HCT116 (cell line): ENCODE data around the gene ADGRD1. TPM values are rescaled to one million over a fixed set of nuclear protein-coding genes. Genes with fewer than 3 reads are reported as not detected.

Source experiments
- ATAC-seq: fragments of 200-7000 bp; cut with Tn5 transposase; 2 replicates; pipeline ENCODE4 v1.9.1; 2020; ENCODE audit warnings: mild to moderate bottlenecking, moderate library complexity
- BruUV-seq: library from RNA; stranded (reverse); fragments of 400-500 nt; replicated peaks from 2 replicates; lab custom pipeline; 2021; lab: Mats Ljungman, UMichigan
- CTCF ChIA-PET: fragments of 300-600 bp; sonication (Branson Sonifier 250); formaldehyde crosslinking; loops from one replicate; lab custom pipeline; 2021; ENCODE audit warnings: antibody characterized with exemption; lab: Charles Lee
- POLR2A ChIA-PET: fragments of 300-600, 350-600 bp; sonication (Branson Sonifier 250); formaldehyde crosslinking; loops from one replicate; lab custom pipeline; 2021; ENCODE audit warnings: antibody characterized with exemption; lab: Charles Lee
- RAD21 ChIA-PET, 2 experiments: fragments of 300-600 bp; sonication (Branson Sonifier 250); formaldehyde crosslinking; loops; one replicate each; lab custom pipeline; 2023; ENCODE audit warnings: low total read pairs in 2 of 2; ENCODE audit not compliant: uncharacterized antibody in 2 of 2, unreplicated experiment in 2 of 2, low non-redundant PET in 1 of 2; lab: Charles Lee
- DNase-seq: peaks from one replicate; pipeline ENCODE4 v3.0.0-alpha.2; 2010; ENCODE audit warnings: low read depth, low spot score
- H2AFZ ChIP-seq: fragments of 200-600 bp; shearing (Covaris generic), sonication (generic); 2 replicates; pipeline ENCODE4 v1.6.1; 2017; ENCODE audit warnings: low read depth, mixed run types, mixed read lengths, antibody characterized with exemption, low read length; ENCODE audit not compliant: poor library complexity, severe bottlenecking
- H3K27ac ChIP-seq: 2 replicates; pipeline ENCODE4 v1.5.1; 2012; ENCODE audit warnings: low read depth, low read length
- H3K27me3 ChIP-seq: fragments of 200-600 bp; sonication (generic); 2 replicates; pipeline ENCODE4 v1.6.1; 2016; ENCODE audit warnings: mixed run types, low read length, mixed read lengths; ENCODE audit not compliant: insufficient read depth
- H3K36me3 ChIP-seq, 2 experiments: fragments of 200-500 bp in 1 of 2; fragments of 200-600 bp in 1 of 2; sonication (Bioruptor generic) in 1 of 2; sonication (generic) in 1 of 2; 2 replicates each; pipeline versions ENCODE4 v1.5.1 to v1.6.1; 2014 to 2016; ENCODE audit warnings: low read length in 2 of 2, inconsistent platforms in 1 of 2, mixed read lengths in 1 of 2, mixed run types in 1 of 2; ENCODE audit not compliant: insufficient read depth in 2 of 2, control insufficient read depth in 1 of 2
- H3K4me1 ChIP-seq, 2 experiments: fragments of 200-600 bp in 1 of 2; sonication (generic) in 1 of 2; 2 replicates each; pipeline versions ENCODE4 v1.5.1 to v1.6.1; 2012 to 2017; ENCODE audit warnings: low read length in 2 of 2, inconsistent platforms in 1 of 2, mild to moderate bottlenecking in 1 of 2, mixed read lengths in 1 of 2, mixed run types in 1 of 2, moderate library complexity in 1 of 2; ENCODE audit not compliant: insufficient read depth in 2 of 2, control insufficient read depth in 1 of 2
- H3K4me2 ChIP-seq: fragments of 200-600 bp; sonication (generic); 2 replicates; pipeline ENCODE4 v1.6.1; 2017; ENCODE audit warnings: mixed run types, low read length, mixed read lengths
- H3K4me3 ChIP-seq, 2 experiments: fragments of 200-600 bp in 1 of 2; sonication (generic) in 1 of 2; replicated peaks in 1 of 2; 2 replicates each; pipeline ENCODE4 v1.5.1; 2011 to 2016; ENCODE audit warnings: low read length in 2 of 2, control low read depth in 1 of 2, low read depth in 1 of 2, mild to moderate bottlenecking in 1 of 2, mixed read lengths in 1 of 2, mixed run types in 1 of 2
- H3K79me2 ChIP-seq: fragments of 200-600 bp; sonication (generic); 2 replicates; pipeline ENCODE4 v1.6.1; 2017; ENCODE audit warnings: mild to moderate bottlenecking, mixed run types, low read length, moderate library complexity, mixed read lengths; ENCODE audit not compliant: insufficient read depth
- H3K9ac ChIP-seq: fragments of 200-600 bp; sonication (generic); 2 replicates; pipeline ENCODE4 v1.6.1; 2016; ENCODE audit warnings: low read length, mixed read lengths
- H3K9me2 ChIP-seq: fragments of 200-600 bp; sonication (generic), shearing (Covaris generic); 2 replicates; pipeline ENCODE4 v1.6.1; 2017; ENCODE audit warnings: mixed run types, mild to moderate bottlenecking, moderate library complexity; ENCODE audit not compliant: insufficient read depth
- H3K9me3 ChIP-seq, 2 experiments: fragments of 200-500 bp in 1 of 2; fragments of 200-600 bp in 1 of 2; sonication (Bioruptor generic) in 1 of 2; sonication (generic) in 1 of 2; 2 replicates each; pipeline ENCODE4 v1.6.1; 2014 to 2017; ENCODE audit warnings: low read length in 2 of 2, mixed read lengths in 2 of 2, inconsistent platforms in 1 of 2, low read depth in 1 of 2, mild to moderate bottlenecking in 1 of 2, mixed run types in 1 of 2, moderate library complexity in 1 of 2; ENCODE audit not compliant: control insufficient read depth in 1 of 2, insufficient read depth in 1 of 2
- H4K20me1 ChIP-seq: fragments of 200-600 bp; sonication (generic), shearing (Covaris generic); 2 replicates; pipeline ENCODE4 v1.6.1; 2017; ENCODE audit warnings: mixed run types, mild to moderate bottlenecking, moderate library complexity; ENCODE audit not compliant: insufficient read depth
- ATF3 ChIP-seq: IDR thresholded peaks from 2 replicates; pipeline ENCODE4 v1.6.1; 2012
- EGR1 ChIP-seq: IDR thresholded peaks from 2 replicates; pipeline ENCODE4 v1.6.1; 2012; ENCODE audit warnings: low read depth
- EZH2 ChIP-seq: fragments of 200-600 bp; sonication (generic); IDR thresholded peaks from 2 replicates; pipeline ENCODE4 v1.6.1; 2017; ENCODE audit warnings: antibody characterized with exemption, mixed run types
- EZH2phosphoT487 ChIP-seq: fragments of 200-600 bp; IDR thresholded peaks from 2 replicates; pipeline ENCODE4 v1.6.1; 2018; ENCODE audit warnings: antibody characterized with exemption, borderline replicate concordance
- JUND ChIP-seq: IDR thresholded peaks from 2 replicates; pipeline ENCODE4 v1.6.1; 2012
- MAX ChIP-seq: IDR thresholded peaks from 2 replicates; pipeline ENCODE4 v1.6.1; 2012
- POLR2A ChIP-seq: IDR thresholded peaks from 2 replicates; pipeline ENCODE4 v1.7.0; 2011; ENCODE audit warnings: borderline replicate concordance; ENCODE audit not compliant: insufficient read depth, insufficient read length; ENCODE audit errors: extremely low read depth
- REST ChIP-seq: IDR thresholded peaks from 2 replicates; pipeline ENCODE4 v1.6.1; 2012; ENCODE audit warnings: low read depth
- SIN3A ChIP-seq: IDR thresholded peaks from 2 replicates; pipeline ENCODE4 v1.6.1; 2012; ENCODE audit warnings: low read depth
- SP1 ChIP-seq: IDR thresholded peaks from 2 replicates; pipeline ENCODE4 v1.6.1; 2012; ENCODE audit warnings: low read depth
- SRF ChIP-seq: IDR thresholded peaks from 2 replicates; pipeline ENCODE4 v1.6.1; 2012; ENCODE audit warnings: low read depth
- TCF7L2 ChIP-seq: IDR thresholded peaks from 2 replicates; pipeline ENCODE4 v1.7.0; 2011; ENCODE audit warnings: borderline replicate concordance, inconsistent platforms; ENCODE audit not compliant: insufficient read depth, insufficient read length; ENCODE audit errors: extremely low read depth
- ZBTB33 ChIP-seq: IDR thresholded peaks from 2 replicates; pipeline ENCODE4 v1.6.1; 2011; ENCODE audit warnings: mild to moderate bottlenecking, low read length, moderate library complexity; ENCODE audit not compliant: insufficient replicate concordance; ENCODE audit errors: extremely low read depth
- intact Hi-C: fragments of 100-400 bp; cut with micrococcal nuclease; formaldehyde crosslinking; loops from 2 replicates; pipeline ENCODE4 v1.10.0; 2022
- total RNA-seq: library from RNA; stranded (reverse); gene quantifications from one replicate; pipeline ENCODE4 v1.2.1, GENCODE V29; 2021; ENCODE audit not compliant: unreplicated experiment

The ADGRD1 gene
- total RNA-seq, 1 experiment from 2014 or later: 0.44 TPM

GRCh38 chr12:131052929-131053328 lies 99.2 kb downstream of the ADGRD1 start:
- DNase-seq: no peak
- H3K4me2 ChIP-seq: no peak overlapping the region
- no peaks in the 10 kb centered on the region for H3K36me3 ChIP-seq
- POLR2A ChIA-PET: no interaction called here
- no peak overlapping the region for H2AFZ ChIP-seq
- no peak for TF ChIP-seq REST
- RAD21 ChIA-PET: no interaction called here
- no peak overlapping the region for H3K9ac ChIP-seq
- no peaks in the 10 kb centered on the region for H4K20me1 ChIP-seq
- no TSS peak for BruUV-seq
- H3K27ac ChIP-seq: no peak overlapping the region
- intact Hi-C loops: no loop called here
- H3K79me2 ChIP-seq: no peaks in the 10 kb centered on the region
- no peak overlapping the region for H3K4me3 ChIP-seq
- peaks cover 30% of the 10 kb centered on the region for H3K27me3 ChIP-seq
- CTCF ChIA-PET: no interaction called here
- no peaks in the 10 kb centered on the region for H3K4me1 ChIP-seq
- H3K9me2 ChIP-seq: no peaks in the 10 kb centered on the region
- no peaks in the 10 kb centered on the region for H3K9me3 ChIP-seq
- ATAC-seq: no peak

GRCh38 chr12:131053567-131053966 lies 99.9 kb downstream of the ADGRD1 start:
- Histone ChIP-seq H3K9me2 (no peaks in the 10 kb centered on the region), H3K27ac (no peak overlapping the region), H3K4me2 (no peak overlapping the region), H4K20me1 (no peaks in the 10 kb centered on the region), H3K4me1 (no peaks in the 10 kb centered on the region), H3K27me3 (peaks cover 35% of the 10 kb centered on the region), H3K79me2 (no peaks in the 10 kb centered on the region), H3K4me3 (no peak overlapping the region), H2AFZ (no peak overlapping the region), H3K36me3 (no peaks in the 10 kb centered on the region), H3K9ac (no peak overlapping the region), H3K9me3 (no peaks in the 10 kb centered on the region)
- DNase-seq (no peak), ATAC-seq (no peak)
- ChIA-PET POLR2A (no interaction called here), CTCF (no interaction called here), RAD21 (no interaction called here)
- no TSS peak for BruUV-seq
- intact Hi-C loops: no loop called here
- TF ChIP-seq TCF7L2 (no peak), JUND (no peak), SIN3A (no peak), POLR2A (no peak), MAX (no peak), ATF3 (no peak), EZH2phosphoT487 (no peak), SP1 (no peak), ZBTB33 (no peak), SRF (no peak), EGR1 (no peak), EZH2 (no peak)
